Forelimb muscle (tissue), 1 donor: ENCODE data around the gene LNX2. TPM values are rescaled to one million over a fixed set of nuclear protein-coding genes. Genes with fewer than 3 reads are reported as not detected.

Source experiments
- DNase-seq: peaks from one replicate; pipeline ENCODE4 v3.0.0-alpha.2; 2013; ENCODE audit warnings: low read depth
- polyA plus RNA-seq: library from polyadenylated mRNA; unstranded; fragments of 120-200 nt; gene quantifications from one replicate; pipeline ENCODE4 v1.2.1, GENCODE V29; 2013; ENCODE audit not compliant: insufficient read length

The LNX2 gene
- polyA plus RNA-seq, 1 donor: 4.1 TPM

GRCh38 chr13:27562457-27562856 is 57.9 kb downstream of the LNX2 start:
- no peak for DNase-seq

GRCh38 chr13:27559719-27560118 is 60.6 kb downstream of the LNX2 start:
- no peak for DNase-seq

- no peak for DNase-seq
Observed at GRCh38 chr13:27556109-27556508, 64.2 kb downstream of the LNX2 start.

DNA sequence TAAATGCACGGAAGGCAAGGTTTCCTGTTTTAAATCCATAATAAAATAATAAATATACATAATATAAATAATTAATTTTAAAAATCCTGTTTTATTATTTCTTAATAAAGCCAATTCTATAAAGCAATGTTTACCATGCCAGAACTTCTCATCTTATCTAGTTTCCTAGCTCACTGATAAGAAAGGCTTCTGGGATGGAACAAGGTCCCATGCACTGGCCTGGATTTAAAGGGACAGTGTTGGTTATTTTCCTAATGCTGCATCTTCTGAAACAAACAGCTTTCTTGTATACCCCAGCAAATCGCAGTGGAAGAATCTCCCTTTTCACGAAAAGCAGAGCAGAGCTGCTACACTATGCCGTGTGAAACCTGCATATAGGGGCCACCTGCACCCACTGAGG is 68.8 kb downstream of the LNX2 start:
- DNase-seq: no peak

- no peak for DNase-seq
Observed at GRCh38 chr13:27549406-27549981, 70.8 kb downstream of the LNX2 start.

- no peak for DNase-seq
Observed at GRCh38 chr13:27542220-27542619, 78.1 kb downstream of the LNX2 start.

DNA sequence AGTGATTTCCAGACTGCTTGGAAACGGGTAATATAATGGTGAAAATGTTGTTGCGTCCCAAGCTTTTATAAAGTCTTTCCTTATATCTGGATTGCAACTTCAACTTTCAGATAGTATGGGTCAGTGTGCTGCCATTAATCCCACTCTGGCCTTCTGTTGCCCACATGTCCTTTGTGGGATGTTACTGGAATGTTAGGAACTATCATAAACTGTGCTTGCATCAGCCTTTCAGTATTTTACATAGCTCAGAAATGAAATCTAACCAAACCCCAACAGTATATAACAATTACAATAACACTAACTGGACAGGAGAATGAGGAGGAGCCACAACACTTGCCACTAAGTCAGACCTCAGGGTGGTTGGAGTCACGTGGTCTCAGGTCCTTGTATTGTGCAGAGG is 78.9 kb downstream of the LNX2 start:
- DNase-seq: no peak

- no peak for DNase-seq
Observed at GRCh38 chr13:27536361-27537101, 83.8 kb downstream of the LNX2 start.

DNA sequence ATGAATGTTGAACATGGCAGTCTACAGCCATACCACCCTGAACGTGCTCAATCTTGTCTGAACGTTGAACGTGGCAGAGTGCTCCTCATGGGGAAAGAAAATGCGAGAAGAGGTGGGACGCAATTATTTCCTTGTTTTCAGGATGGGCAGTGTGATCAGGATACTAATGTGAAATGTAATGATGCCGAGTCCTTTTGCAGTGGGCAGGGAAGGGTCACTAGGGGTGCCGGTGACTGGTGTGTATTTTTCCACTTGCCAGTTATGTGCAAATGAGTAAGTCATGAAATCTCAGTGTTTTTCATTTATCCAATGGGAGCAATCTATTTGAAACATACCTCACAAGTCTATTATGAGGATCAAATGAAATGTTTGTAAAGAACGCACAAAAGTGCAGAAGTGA is 84.8 kb downstream of the LNX2 start:
- no peak for DNase-seq

- DNase-seq: no peak
Observed at GRCh38 chr13:27534981-27535380, 85.3 kb downstream of the LNX2 start.

GRCh38 chr13:27534108-27534980 is 86.0 kb downstream of the LNX2 start:
- DNase-seq: no peak

- peak; percentile 11 for DNase-seq
Observed at GRCh38 chr13:27533155-27533643, 87.1 kb downstream of the LNX2 start.

- no peak for DNase-seq
Observed at GRCh38 chr13:27528908-27529307, 91.4 kb downstream of the LNX2 start.

GRCh38 chr13:27526516-27526915 is 93.8 kb downstream of the LNX2 start:
- DNase-seq: no peak

GRCh38 chr13:27524981-27525975 is 95.1 kb downstream of the LNX2 start:
- DNase-seq: no peak

- DNase-seq: no peak
Observed at GRCh38 chr13:27523346-27524073, 96.8 kb downstream of the LNX2 start.

- no peak for DNase-seq
Observed at GRCh38 chr13:27522847-27523246, 97.5 kb downstream of the LNX2 start.

GRCh38 chr13:27516103-27516502 is 104.2 kb downstream of the LNX2 start:
- no peak for DNase-seq

DNA sequence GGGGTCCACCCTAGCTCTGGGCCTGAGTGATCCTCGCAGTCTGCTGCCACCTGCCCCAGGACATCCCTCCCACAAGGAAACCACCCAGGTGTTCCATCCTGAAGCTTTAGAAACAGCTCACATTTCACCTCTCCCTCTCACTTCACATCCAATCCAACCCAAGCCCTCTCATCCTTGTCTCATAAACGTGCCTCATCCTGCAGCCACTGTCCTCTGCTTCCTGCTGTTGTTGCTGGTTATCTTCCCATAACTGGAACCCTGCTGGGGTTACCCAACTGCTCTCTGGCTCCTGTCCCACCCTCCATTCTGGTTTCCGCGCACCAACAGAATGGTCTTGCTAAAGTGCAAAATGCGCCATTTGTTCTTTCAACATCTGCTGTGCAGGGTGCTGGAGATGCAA is 110.2 kb downstream of the LNX2 start:
- DNase-seq: no peak

- no peak for DNase-seq
Observed at GRCh38 chr13:27508802-27509201, 111.5 kb downstream of the LNX2 start.

- no peak for DNase-seq
Observed at GRCh38 chr13:27505792-27506191, 114.5 kb downstream of the LNX2 start.
